K562 (cell line): ENCODE measurements around the gene RNF112. TPM values are rescaled to one million over a fixed set of nuclear protein-coding genes. Genes with fewer than 3 reads are reported as not detected.

Experiments used
- ATAC-seq: fragments of 200-7000 bp; cut with Tn5 transposase; 3 replicates; pipeline ENCODE4 v1.9.1; 2020; ENCODE audit warnings: moderate library complexity
- BruUV-seq: library from RNA; stranded (reverse); fragments of 400-500 nt; replicated peaks from 2 replicates; lab custom pipeline; 2021; lab: Mats Ljungman, UMichigan
- CTCF ChIA-PET: fragments of 300-600 bp; formaldehyde crosslinking; extraction: SDS; loops from one replicate; lab custom pipeline; 2021; ENCODE audit warnings: low intra/inter-chr PET ratio; lab: Yijun Ruan, JAX
- POLR2A ChIA-PET: fragments of 300-600, 350-650 bp; sonication (Branson Sonifier 250); formaldehyde crosslinking; extraction: SDS; loops from one replicate; lab custom pipeline; 2021; ENCODE audit warnings: antibody characterized with exemption, inconsistent platforms; lab: Yijun Ruan, JAX
- DNase-seq, 4 experiments: peaks; one replicate each; pipeline versions ENCODE4 v3.0.0 to v3.0.0-alpha.2; 2011 to 2018; ENCODE audit warnings: low spot score in 3 of 4, mixed read lengths in 3 of 4; ENCODE audit errors: extremely low read depth in 1 of 4
- FAIRE-seq: peaks from 2 replicates; lab custom pipeline; 2011; peaks lifted over from hg19 to GRCh38; lab: Jason Lieb, UNC
- H2AFZ ChIP-seq: 2 replicates; pipeline ENCODE4 v1.6.0; 2011; ENCODE audit warnings: low read depth, low read length, control low read depth, inconsistent platforms
- H3K27ac ChIP-seq: fragments of 200-600 bp; 3 replicates; pipeline ENCODE4 v1.8.0; 2011; ENCODE audit warnings: low read depth, mild to moderate bottlenecking, control low read depth, inconsistent platforms, low read length, moderate library complexity, mixed read lengths; ENCODE audit errors: extremely low read depth
- H3K27me3 ChIP-seq, 2 experiments: fragments of 300-600 bp in 1 of 2; 2 replicates in 1 of 2; 3 replicates in 1 of 2; pipeline versions ENCODE4 v1.6.0 to v1.8.0; 2011; ENCODE audit warnings: inconsistent platforms in 2 of 2, low read length in 2 of 2, mild to moderate bottlenecking in 1 of 2, mixed read lengths in 1 of 2, moderate library complexity in 1 of 2; ENCODE audit not compliant: control insufficient read depth in 2 of 2, insufficient read depth in 2 of 2
- H3K36me3 ChIP-seq: fragments of 300-600 bp; 3 replicates; pipeline ENCODE4 v1.8.0; 2011; ENCODE audit warnings: mild to moderate bottlenecking, low read length, inconsistent platforms; ENCODE audit not compliant: control insufficient read depth, insufficient read depth
- H3K4me1 ChIP-seq, 2 experiments: fragments of 200-600 bp in 1 of 2; replicated peaks in 1 of 2; 2 replicates in 1 of 2; 3 replicates in 1 of 2; pipeline versions ENCODE4 v1.5.1 to v1.8.0; 2011; ENCODE audit warnings: inconsistent platforms in 2 of 2, low read length in 2 of 2, mild to moderate bottlenecking in 1 of 2, mixed read lengths in 1 of 2, moderate library complexity in 1 of 2; ENCODE audit not compliant: control insufficient read depth in 2 of 2, insufficient read depth in 2 of 2
- H3K4me2 ChIP-seq: 2 replicates; pipeline ENCODE4 v1.6.1; 2011; ENCODE audit warnings: low read length, control low read depth, inconsistent platforms, mixed read lengths; ENCODE audit not compliant: insufficient read depth
- H3K4me3 ChIP-seq: fragments of 200-600 bp; sonication (generic), shearing (Covaris generic); 2 replicates; pipeline ENCODE4 v1.5.1; 2016; ENCODE audit warnings: control low read depth, inconsistent platforms
- H3K79me2 ChIP-seq: fragments of 200-600 bp; 3 replicates; pipeline ENCODE4 v1.8.0; 2011; ENCODE audit warnings: low read length, inconsistent platforms; ENCODE audit not compliant: control insufficient read depth, insufficient read depth
- H3K9ac ChIP-seq, 2 experiments: 2 replicates each; pipeline versions ENCODE4 v1.6.0 to v1.6.1; 2011; ENCODE audit warnings: low read depth in 2 of 2, low read length in 2 of 2, control low read depth in 1 of 2, inconsistent platforms in 1 of 2, mild to moderate bottlenecking in 1 of 2, mixed read lengths in 1 of 2; ENCODE audit not compliant: insufficient read depth in 1 of 2
- H3K9me1 ChIP-seq: one replicate; pipeline ENCODE4 v1.6.0; 2011; ENCODE audit warnings: inconsistent platforms, mild to moderate bottlenecking, low read length, moderate library complexity; ENCODE audit not compliant: control insufficient read depth, insufficient read depth
- H3K9me3 ChIP-seq: replicated peaks from 2 replicates; pipeline ENCODE4 v1.5.1; 2011; ENCODE audit warnings: low read depth, low read length, inconsistent platforms; ENCODE audit not compliant: control insufficient read depth, insufficient read depth
- H4K20me1 ChIP-seq: replicated peaks from 2 replicates; pipeline ENCODE4 v1.6.1; 2011; ENCODE audit warnings: low read length, inconsistent platforms, mixed read lengths; ENCODE audit not compliant: control insufficient read depth, insufficient read depth
- CHD7 ChIP-seq: fragments of 200-600 bp; sonication (generic); IDR thresholded peaks from one replicate; pipeline ENCODE4 v1.6.1; 2012; ENCODE audit warnings: mild to moderate bottlenecking, low read depth, low read length, inconsistent platforms
- MTF1 ChIP-seq: fragments of 250-450 bp; sonication (Bioruptor Pico); IDR thresholded peaks from 2 replicates; pipeline ENCODE4 v1.9.0; 2021; ENCODE audit warnings: moderate library complexity, mild to moderate bottlenecking, inconsistent platforms, borderline replicate concordance
- NCOA2 ChIP-seq, 2 experiments: fragments of 450-650 bp; IDR thresholded peaks; 2 replicates each; pipeline ENCODE4 v1.6.1; 2018; ENCODE audit warnings: mild to moderate bottlenecking in 2 of 2, moderate library complexity in 1 of 2; ENCODE audit not compliant: partially characterized antibody in 2 of 2
- PHB2 ChIP-seq: fragments of 450-650 bp; IDR thresholded peaks from 2 replicates; pipeline ENCODE4 v1.6.1; 2017; ENCODE audit warnings: low read depth
- POLR3G ChIP-seq: IDR thresholded peaks from 2 replicates; pipeline ENCODE4 v1.6.1; 2011; ENCODE audit not compliant: insufficient read length, insufficient replicate concordance; ENCODE audit errors: extremely low read depth
- RHOXF2B ChIP-seq: fragments of 250-450 bp; sonication (Bioruptor Pico); conservative IDR thresholded peaks from 2 replicates; pipeline ENCODE4 v1.5.1; 2021
- RUNX1 ChIP-seq: sonication (generic); IDR thresholded peaks from 2 replicates; pipeline ENCODE4 v1.6.1; 2016; ENCODE audit warnings: antibody characterized with exemption, low read depth
- SMAD4 ChIP-seq: fragments of 250-450 bp; sonication (Bioruptor Pico); conservative IDR thresholded peaks from 2 replicates; pipeline ENCODE4 v1.8.0; 2021; ENCODE audit warnings: inconsistent platforms, mild to moderate bottlenecking, moderate library complexity
- SMARCB1 ChIP-seq: IDR thresholded peaks from 2 replicates; pipeline ENCODE4 v1.6.1; 2011; ENCODE audit warnings: improper control_type of control experiment, low read depth; ENCODE audit not compliant: insufficient read length
- SRF ChIP-seq, 2 experiments: fragments of 250-450, 450-650 bp in 1 of 2; sonication (Bioruptor Pico) in 1 of 2; sonication (generic) in 1 of 2; formaldehyde crosslinking; IDR thresholded peaks; 2 replicates each; pipeline versions ENCODE4 v1.5.0 to v1.5.1; 2020 to 2022; ENCODE audit warnings: mild to moderate bottlenecking in 1 of 2, missing genetic modification reagents in 1 of 2
- STAT5A ChIP-seq: IDR thresholded peaks from 2 replicates; pipeline ENCODE4 v1.6.1; 2012; ENCODE audit warnings: low read length, inconsistent platforms, borderline replicate concordance
- XRCC5 ChIP-seq: fragments of 200-400 bp; formaldehyde crosslinking; IDR thresholded peaks from 2 replicates; pipeline ENCODE4 v1.6.1; 2017; ENCODE audit warnings: low read depth, mild to moderate bottlenecking, low read length
- ZNF274 ChIP-seq: IDR thresholded peaks from 2 replicates; pipeline ENCODE4 v1.6.1; 2011; ENCODE audit warnings: low read depth, mild to moderate bottlenecking, low read length, moderate library complexity, borderline replicate concordance
- ZNF830 ChIP-seq: fragments of 250-450 bp; sonication (Bioruptor Pico); IDR thresholded peaks from 2 replicates; pipeline ENCODE4 v1.5.0; 2021; ENCODE audit warnings: mild to moderate bottlenecking
- WGBS: fragments of 100-300 bp; shearing (Covaris generic); methylation state at CpG from one replicate; pipeline ENCODE4 v1.1.6; 2016; ENCODE audit warnings: low coverage, mixed read lengths; ENCODE audit not compliant: insufficient coverage; ENCODE audit errors: missing lambda C conversion rate; 5-methylcytosine and 5-hydroxymethylcytosine counted together
- in situ Hi-C: fragments of 300-500 bp; cut with MboI; formaldehyde crosslinking; loops from 4 replicates; pipeline ENCODE4 v1.15.0; 2018; ENCODE audit warnings: inconsistent platforms, mixed read lengths
- intact Hi-C: fragments of 100-400 bp; cut with micrococcal nuclease; formaldehyde crosslinking; loops from 2 replicates; pipeline ENCODE4 v1.14.2; 2022
- polyA plus RNA-seq, 8 experiments: library from polyadenylated mRNA; depleted of rRNA in 4 of 8; stranded (reverse) in 5 of 8; unstranded in 3 of 8; fragments of >200 nt; fragmentation: Nextera tagmentation in 2 of 8; fragmentation: Illumina TruSeq in 1 of 8; extraction: Ambion mirVana in 2 of 8; extraction: Trizol in 1 of 8; gene quantifications; 2 replicates each; pipeline versions ENCODE4 v1.2.1 to v1.2.3, GENCODE V29; 2011 to 2014; ENCODE audit warnings: inconsistent platforms in 1 of 8, missing spikeins in 1 of 8
- total RNA-seq, 7 experiments: library from RNA; depleted of rRNA in 6 of 7; stranded (reverse); fragments of >200 nt in 6 of 7; fragmentation: Illumina TruSeq in 2 of 7; extraction: Trizol in 2 of 7; gene quantifications; 2 replicates each; pipeline versions ENCODE4 v1.2.1 to v1.2.3, GENCODE V29; 2011 to 2021; ENCODE audit warnings: low replicate concordance in 1 of 7

The RNF112 gene
- total and polyA plus RNA-seq, 9 of the 15 experiments (the other 6 are each of a cell fraction or from before 2014, with no cell fraction given), result 0.05 TPM; not detected in 8

DNA sequence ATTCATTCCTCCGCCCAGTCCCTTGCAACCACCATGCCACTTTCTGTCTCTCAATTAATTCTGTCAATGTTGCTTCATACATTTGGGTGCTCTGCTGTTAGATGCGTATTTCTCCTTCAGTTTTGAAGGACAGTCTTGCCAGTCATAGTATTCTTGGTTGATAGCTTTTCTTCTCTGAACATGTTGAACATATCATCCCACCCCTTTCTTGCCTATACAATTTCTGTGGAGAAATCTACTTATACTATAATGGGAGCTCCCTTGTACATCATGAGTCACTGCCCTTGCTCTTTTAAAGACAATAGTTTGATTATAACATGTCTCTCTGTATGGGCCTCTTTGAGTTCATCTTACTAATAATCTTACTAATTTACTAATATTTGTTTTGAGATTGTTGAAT is 34.1 kb downstream of the RNF112 start:
- no peak for DNase-seq
- CTCF ChIA-PET, result no interaction called here
- no peak for TF ChIP-seq STAT5A
- no peak for TF ChIP-seq MTF1
- no peak for TF ChIP-seq XRCC5
- no peak for TF ChIP-seq CHD7
- no peak for TF ChIP-seq SMAD4 (CRISPR knock-in tag)
- TF ChIP-seq SRF (CRISPR knock-in tag; IDR thresholded peaks at IDR 0.05), result no peak
- TF ChIP-seq ZNF830 (CRISPR knock-in tag), result no peak
- no peak for TF ChIP-seq NCOA2 (IDR thresholded peaks at IDR 0.05; ENCODE audit: partially characterized antibody in 2 of 2)
- TF ChIP-seq SMARCB1, result no peak
- TF ChIP-seq RHOXF2B (CRISPR knock-in tag), result no peak
- no peak for TF ChIP-seq POLR3G
- TF ChIP-seq PHB2, result no peak
- no peak for TF ChIP-seq RUNX1
- no peak for TF ChIP-seq ZNF274

More for the DNA sequence above, 34.1 kb downstream of the RNF112 start:
- H3K9ac ChIP-seq, result no peak overlapping the region
- intact Hi-C loops (no loop called here), in situ Hi-C loops (loop anchor here (5.0 kb wide), 1 partner anchor 83 kb away; the partner anchor contains the start of gene B9D1)
- no peaks in the 10 kb centered on the region for H3K79me2 ChIP-seq
- no peak overlapping the region for H3K4me3 ChIP-seq
- 0% methylated on average over 2 of the region's 2 CpGs for WGBS
- H3K4me2 ChIP-seq, result no peak overlapping the region
- no peaks in the 10 kb centered on the region for H3K36me3 ChIP-seq
- no peaks in the 10 kb centered on the region for H4K20me1 ChIP-seq
- no peaks in the 10 kb centered on the region for H3K9me3 ChIP-seq
- H2AFZ ChIP-seq, result no peak overlapping the region
- no peaks in the 10 kb centered on the region for H3K9me1 ChIP-seq
- FAIRE-seq, result no peak
- POLR2A ChIA-PET, result no interaction called here
- H3K27ac ChIP-seq, result no peak overlapping the region
- no TSS peak for BruUV-seq
- peaks cover 0 to 3% of the 10 kb centered on the region in 2 experiments; a peak in 1 of 5 replicates for H3K4me1 ChIP-seq
- no peaks in the 10 kb centered on the region for H3K27me3 ChIP-seq
- no peak for ATAC-seq
